Measurements from ENCODE around the gene ATPAF1.

ATPAF1 gene

GRCh38 chr1:46613661-46614603 is 54.2 kb downstream of the ATPAF1 start:
- DNase-seq: peak; percentile 54 to 86

GRCh38 chr1:46612937-46613660 is 55.1 kb downstream of the ATPAF1 start:
- DNase-seq: no peak

GRCh38 chr1:46611691-46612221 is 56.4 kb downstream of the ATPAF1 start:
- DNase-seq: no peak

GRCh38 chr1:46607345-46608130 is 60.6 kb downstream of the ATPAF1 start:
- DNase-seq: peak; percentile 6 to 58

- DNase-seq: peak in 1 of 2 experiments; percentile 49
These were observed 61.8 kb downstream of the ATPAF1 start for GRCh38 chr1:46606255-46606965.

- DNase-seq: no peak
These were observed 62.9 kb downstream of the ATPAF1 start for GRCh38 chr1:46605232-46605631.

GRCh38 chr1:46603858-46604549 is 64.2 kb downstream of the ATPAF1 start, which contains the start of gene MKNK1:
Gene MKNK1, minus strand, starts transcription at chr1:46604268. Its CDS starts 20,941 bp downstream, at chr1:46583327.
- peak; percentile 90 to 95 for DNase-seq

- no peak for DNase-seq
These were observed 64.7 kb downstream of the ATPAF1 start for GRCh38 chr1:46603481-46603857.

GRCh38 chr1:46601257-46602007 is 66.7 kb downstream of the ATPAF1 start:
- no peak for DNase-seq

GRCh38 chr1:46599059-46599970 is 68.8 kb downstream of the ATPAF1 start:
- no peak for DNase-seq

- no peak for DNase-seq
These were observed 71.3 kb downstream of the ATPAF1 start for GRCh38 chr1:46596846-46597245.

- DNase-seq: no peak
These were observed 72.1 kb downstream of the ATPAF1 start for GRCh38 chr1:46596036-46596435.

GRCh38 chr1:46595127-46595526 is 73.0 kb downstream of the ATPAF1 start:
- no peak for DNase-seq

- no peak for DNase-seq
These were observed 74.1 kb downstream of the ATPAF1 start for GRCh38 chr1:46594063-46594462.

- no peak for DNase-seq
These were observed 75.3 kb downstream of the ATPAF1 start for GRCh38 chr1:46592823-46593222.

GRCh38 chr1:46589529-46589928 is 78.6 kb downstream of the ATPAF1 start:
- DNase-seq: no peak

GRCh38 chr1:46587069-46587468 is 81.1 kb downstream of the ATPAF1 start:
- no peak for DNase-seq

- DNase-seq: no peak
These were observed 82.7 kb downstream of the ATPAF1 start for GRCh38 chr1:46585312-46585938.

GRCh38 chr1:46583494-46583893 is 84.7 kb downstream of the ATPAF1 start:
- no peak for DNase-seq

Measured in NCI-H524 (cell line).